Endodermal cell (in vitro differentiated cells): ENCODE data around the gene SMIM12. TPM values are rescaled to one million over a fixed set of nuclear protein-coding genes. Genes with fewer than 3 reads are reported as not detected.

Experiments used
- DNase-seq: peaks from one replicate; pipeline ENCODE4 v3.0.0-alpha.2; 2017
- H3K27ac ChIP-seq: 2 replicates; pipeline ENCODE4 v1.5.1; 2013; ENCODE audit warnings: mild to moderate bottlenecking, low read depth, low read length, moderate library complexity
- H3K27me3 ChIP-seq: 2 replicates; pipeline ENCODE4 v1.6.1; 2013; ENCODE audit warnings: mild to moderate bottlenecking, low read length, moderate library complexity; ENCODE audit not compliant: insufficient read depth, control insufficient read depth, poor library complexity, severe bottlenecking
- H3K36me3 ChIP-seq: 2 replicates; pipeline ENCODE4 v1.7.0; 2013; ENCODE audit warnings: mild to moderate bottlenecking, low read length, moderate library complexity; ENCODE audit not compliant: control insufficient read depth, insufficient read depth
- H3K4me1 ChIP-seq: one replicate; pipeline ENCODE4 v1.7.0; 2013; ENCODE audit warnings: low read length; ENCODE audit not compliant: control insufficient read depth, insufficient read depth
- H3K4me3 ChIP-seq: 2 replicates; pipeline ENCODE4 v1.5.1; 2013; ENCODE audit warnings: mild to moderate bottlenecking, low read length, moderate library complexity
- H3K9ac ChIP-seq: 2 replicates; pipeline ENCODE4 v1.6.1; 2013; ENCODE audit warnings: mild to moderate bottlenecking, low read length, moderate library complexity; ENCODE audit not compliant: poor library complexity, severe bottlenecking; ENCODE audit errors: extremely low read depth
- H3K9me3 ChIP-seq: 2 replicates; pipeline ENCODE4 v1.6.1; 2013; ENCODE audit warnings: mild to moderate bottlenecking, low read length, moderate library complexity; ENCODE audit not compliant: control insufficient read depth
- H3K27ac Mint-ChIP-seq: 2 replicates; pipeline ENCODE4 v1.8.0; 2020; ENCODE audit warnings: mixed read lengths
- H3K27me3 Mint-ChIP-seq: 2 replicates; pipeline ENCODE4 v1.8.0; 2021; ENCODE audit warnings: mild to moderate bottlenecking, mixed read lengths; ENCODE audit not compliant: insufficient read depth
- H3K36me3 Mint-ChIP-seq: 2 replicates; pipeline ENCODE4 v1.8.0; 2020; ENCODE audit warnings: low read depth, mixed read lengths
- H3K4me1 Mint-ChIP-seq: 2 replicates; pipeline ENCODE4 v1.8.0; 2020; ENCODE audit warnings: mixed read lengths
- H3K4me3 Mint-ChIP-seq: 2 replicates; pipeline ENCODE4 v1.8.0; 2020; ENCODE audit warnings: mild to moderate bottlenecking, moderate library complexity, mixed read lengths
- H3K9me3 Mint-ChIP-seq: 2 replicates; pipeline ENCODE4 v1.8.0; 2020; ENCODE audit warnings: mild to moderate bottlenecking, mixed read lengths
- WGBS, 2 experiments: methylation state at CpG; one replicate each; pipeline versions ENCODE4 v1.1.5 to v1.1.7; 2013; ENCODE audit warnings: missing lambda C conversion rate in 2 of 2, mixed read lengths in 1 of 2; ENCODE audit not compliant: insufficient coverage in 1 of 2, insufficient read length in 1 of 2; 5-methylcytosine and 5-hydroxymethylcytosine counted together
- total RNA-seq, 2 donors: library from RNA; stranded (reverse); fragmentation: NEBNext Ultra II Directional in 1 of 2; extraction: Animal tissue kit (Norgen Biotek cat#: 25700) in 1 of 2; gene quantifications; 2 replicates in 1 of 2; 3 replicates in 1 of 2; pipeline ENCODE4 v1.2.1, GENCODE V29; 2021
- TF ChIP-seq, protein P1 (sequence below): fragments of 200-600 bp; sonication (generic); conservative IDR thresholded peaks from 2 replicates; pipeline ENCODE4 v1.5.0; 2021; ENCODE audit warnings: antibody characterized with exemption, mild to moderate bottlenecking

SMIM12 gene
- total RNA-seq, 2 donors from 2014 or later = 43.0 to 47.6 TPM

DNA sequence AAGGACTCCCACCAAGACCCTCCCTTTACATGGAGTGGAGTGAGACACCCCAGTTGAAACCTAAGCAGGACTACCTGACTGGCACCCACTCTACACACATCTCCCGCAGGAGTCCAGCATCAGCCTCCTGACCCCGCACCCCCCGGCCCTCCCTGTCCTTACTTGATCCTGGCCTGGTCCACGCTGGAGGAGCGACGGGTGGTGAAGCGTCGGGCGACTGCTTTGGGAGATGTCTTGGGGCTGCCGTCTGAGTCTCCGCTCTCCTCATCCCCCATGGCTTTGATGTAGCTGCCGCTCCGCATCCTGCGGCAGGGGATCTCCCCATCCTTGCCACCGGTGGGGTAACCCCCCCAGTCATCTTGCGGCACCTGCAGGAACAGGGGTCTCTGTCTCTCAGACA is 40.4 kb upstream of the SMIM12 start:
- H3K27me3 ChIP-seq = no peaks in the 10 kb centered on the region
- no peaks in the 10 kb centered on the region for H3K36me3 ChIP-seq
- Mint-ChIP-seq H3K36me3 (no peaks in the 10 kb centered on the region), H3K4me3 (no peak overlapping the region), H3K27ac (no peak overlapping the region), H3K9me3 (no peaks in the 10 kb centered on the region), H3K4me1 (no peaks in the 10 kb centered on the region), H3K27me3 (peaks cover 20% of the 10 kb centered on the region)
- TF ChIP-seq, protein P1, sequence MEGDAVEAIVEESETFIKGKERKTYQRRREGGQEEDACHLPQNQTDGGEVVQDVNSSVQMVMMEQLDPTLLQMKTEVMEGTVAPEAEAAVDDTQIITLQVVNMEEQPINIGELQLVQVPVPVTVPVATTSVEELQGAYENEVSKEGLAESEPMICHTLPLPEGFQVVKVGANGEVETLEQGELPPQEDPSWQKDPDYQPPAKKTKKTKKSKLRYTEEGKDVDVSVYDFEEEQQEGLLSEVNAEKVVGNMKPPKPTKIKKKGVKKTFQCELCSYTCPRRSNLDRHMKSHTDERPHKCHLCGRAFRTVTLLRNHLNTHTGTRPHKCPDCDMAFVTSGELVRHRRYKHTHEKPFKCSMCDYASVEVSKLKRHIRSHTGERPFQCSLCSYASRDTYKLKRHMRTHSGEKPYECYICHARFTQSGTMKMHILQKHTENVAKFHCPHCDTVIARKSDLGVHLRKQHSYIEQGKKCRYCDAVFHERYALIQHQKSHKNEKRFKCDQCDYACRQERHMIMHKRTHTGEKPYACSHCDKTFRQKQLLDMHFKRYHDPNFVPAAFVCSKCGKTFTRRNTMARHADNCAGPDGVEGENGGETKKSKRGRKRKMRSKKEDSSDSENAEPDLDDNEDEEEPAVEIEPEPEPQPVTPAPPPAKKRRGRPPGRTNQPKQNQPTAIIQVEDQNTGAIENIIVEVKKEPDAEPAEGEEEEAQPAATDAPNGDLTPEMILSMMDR = no peak
- H3K9ac ChIP-seq = no peak overlapping the region
- 95% methylated on average over 9 to 16 of the region's 16 CpGs for WGBS, 2 experiments
- H3K27ac ChIP-seq = no peak overlapping the region
- H3K4me1 ChIP-seq = no peaks in the 10 kb centered on the region
- DNase-seq = peak; percentile 32
- no peak overlapping the region for H3K4me3 ChIP-seq
- H3K9me3 ChIP-seq = no peaks in the 10 kb centered on the region

- no peaks in the 10 kb centered on the region for H3K9me3 ChIP-seq
- H3K4me3 ChIP-seq = no peak overlapping the region
- Mint-ChIP-seq H3K27ac (no peak overlapping the region), H3K4me3 (no peak overlapping the region), H3K9me3 (no peaks in the 10 kb centered on the region), H3K27me3 (peaks cover 20% of the 10 kb centered on the region), H3K36me3 (no peaks in the 10 kb centered on the region), H3K4me1 (no peaks in the 10 kb centered on the region)
- H3K4me1 ChIP-seq = no peaks in the 10 kb centered on the region
- no peak overlapping the region for H3K27ac ChIP-seq
- no peaks in the 10 kb centered on the region for H3K27me3 ChIP-seq
- TF ChIP-seq, protein P1 = no peak
- no peak overlapping the region for H3K9ac ChIP-seq
- 84 to 91% methylated on average over 2 to 4 of the region's 4 CpGs for WGBS, 2 experiments
- H3K36me3 ChIP-seq = no peaks in the 10 kb centered on the region
- peak; percentile 24 for DNase-seq
Measured at GRCh38 chr1:34899471-34899870, 39.9 kb upstream of the SMIM12 start.

DNA sequence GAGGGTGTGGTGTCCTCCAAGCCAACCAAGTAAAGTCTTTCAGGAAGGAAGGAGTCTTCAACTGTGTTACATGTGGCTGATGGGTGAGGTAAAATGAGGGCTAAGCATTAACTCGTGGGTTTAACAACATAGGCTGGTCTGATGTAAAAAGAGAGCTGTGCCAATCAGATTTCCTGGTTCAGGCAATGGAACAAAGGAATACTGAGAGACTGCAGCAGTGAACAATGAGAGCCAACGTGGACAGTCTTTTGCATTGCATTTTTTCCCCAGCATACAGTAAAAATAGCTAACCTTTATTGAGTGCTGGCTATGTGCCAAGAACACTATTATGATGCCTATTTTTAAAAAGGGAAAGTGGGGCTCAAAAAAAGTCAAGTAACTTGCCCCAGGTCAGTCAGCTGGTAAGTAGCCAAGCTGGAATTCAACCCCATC is 38.8 kb upstream of the SMIM12 start:
- Mint-ChIP-seq H3K36me3 (no peaks in the 10 kb centered on the region), H3K27me3 (peaks cover 20% of the 10 kb centered on the region), H3K4me1 (no peaks in the 10 kb centered on the region), H3K4me3 (no peak overlapping the region), H3K27ac (no peak overlapping the region), H3K9me3 (no peaks in the 10 kb centered on the region)
- 72 to 85% methylated on average over 2 of the region's 2 CpGs for WGBS, 2 experiments
- TF ChIP-seq, protein P1 = no peak
- peaks cover 2% of the 10 kb centered on the region for H3K9me3 ChIP-seq
- no peak overlapping the region for H3K9ac ChIP-seq
- no peak overlapping the region for H3K4me3 ChIP-seq
- no peaks in the 10 kb centered on the region for H3K4me1 ChIP-seq
- DNase-seq = no peak
- no peaks in the 10 kb centered on the region for H3K27me3 ChIP-seq
- no peak overlapping the region for H3K27ac ChIP-seq
- H3K36me3 ChIP-seq = no peaks in the 10 kb centered on the region
